Measurements from ENCODE around the gene CCDC93. TPM values are rescaled to one million over a fixed set of nuclear protein-coding genes. Genes with fewer than 3 reads are reported as not detected.

CCDC93 gene
- total RNA-seq, 2 experiments from 2014 or later = 62.2 to 64.5 TPM

DNA sequence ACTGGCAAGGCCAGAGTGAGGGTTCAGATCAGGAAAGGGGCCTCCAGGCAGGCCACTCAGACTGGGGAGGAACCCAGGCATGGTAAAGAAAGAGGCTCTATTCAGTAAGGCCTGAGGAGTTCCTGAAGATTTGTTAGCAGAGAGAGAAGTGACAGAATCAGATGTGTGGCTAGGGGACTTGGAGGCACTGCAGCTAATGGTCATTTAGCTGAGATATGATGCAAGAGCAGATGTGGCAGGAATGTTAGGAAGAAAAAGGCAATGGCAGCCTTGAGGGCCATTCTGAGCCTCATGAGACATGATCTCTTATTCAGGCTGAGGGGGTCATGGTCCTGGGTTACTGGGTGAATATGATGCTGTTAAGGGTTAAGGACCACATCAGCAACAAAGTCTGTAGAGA lies 73.4 kb downstream of the CCDC93 start:
- Histone ChIP-seq H3K27ac (ENCODE audit: low read depth in 1 of 2, low read length in 2 of 2) (no peak overlapping the region), H3K4me1 (ENCODE audit: insufficient read depth, low read length) (no peaks in the 10 kb centered on the region), H3K36me3 (ENCODE audit: insufficient read depth, low read length) (peaks cover 95% of the 10 kb centered on the region), H3K4me3 (ENCODE audit: low read length) (no peak overlapping the region), H3K9me3 (ENCODE audit: control insufficient read depth in 1 of 2, insufficient read depth in 1 of 2, low read length in 2 of 2) (no peaks in the 10 kb centered on the region), H3K27me3 (ENCODE audit: control insufficient read depth in 1 of 2, insufficient read depth in 2 of 2, low read length in 2 of 2) (no peaks in the 10 kb centered on the region)
- peaks cover 100% of the 10 kb centered on the region for H3K36me3 Mint-ChIP-seq (ENCODE audit: low read depth)
- DNase-seq (no peak), ATAC-seq (ENCODE audit: poor library complexity) (no peak)
- ChIA-PET POLR2A (no interaction called here), CTCF (interaction anchor here (0.8 kb wide), 1 partner anchor 126 kb away, joined by 3 read pairs; the partner anchor contains the start of gene DDX18)
- TF ChIP-seq, protein P1, sequence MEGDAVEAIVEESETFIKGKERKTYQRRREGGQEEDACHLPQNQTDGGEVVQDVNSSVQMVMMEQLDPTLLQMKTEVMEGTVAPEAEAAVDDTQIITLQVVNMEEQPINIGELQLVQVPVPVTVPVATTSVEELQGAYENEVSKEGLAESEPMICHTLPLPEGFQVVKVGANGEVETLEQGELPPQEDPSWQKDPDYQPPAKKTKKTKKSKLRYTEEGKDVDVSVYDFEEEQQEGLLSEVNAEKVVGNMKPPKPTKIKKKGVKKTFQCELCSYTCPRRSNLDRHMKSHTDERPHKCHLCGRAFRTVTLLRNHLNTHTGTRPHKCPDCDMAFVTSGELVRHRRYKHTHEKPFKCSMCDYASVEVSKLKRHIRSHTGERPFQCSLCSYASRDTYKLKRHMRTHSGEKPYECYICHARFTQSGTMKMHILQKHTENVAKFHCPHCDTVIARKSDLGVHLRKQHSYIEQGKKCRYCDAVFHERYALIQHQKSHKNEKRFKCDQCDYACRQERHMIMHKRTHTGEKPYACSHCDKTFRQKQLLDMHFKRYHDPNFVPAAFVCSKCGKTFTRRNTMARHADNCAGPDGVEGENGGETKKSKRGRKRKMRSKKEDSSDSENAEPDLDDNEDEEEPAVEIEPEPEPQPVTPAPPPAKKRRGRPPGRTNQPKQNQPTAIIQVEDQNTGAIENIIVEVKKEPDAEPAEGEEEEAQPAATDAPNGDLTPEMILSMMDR (IDR thresholded peaks at IDR 0.05) = no peak
- intact Hi-C loops (cut with DNase I, micrococcal nuclease) = no loop called here
- H3K27me3 Mint-ChIP-seq = no peaks in the 10 kb centered on the region
- H3K27ac Mint-ChIP-seq = no peak overlapping the region
- H3K4me1 Mint-ChIP-seq (ENCODE audit: low read depth) = no peaks in the 10 kb centered on the region
- H3K4me3 Mint-ChIP-seq = no peak overlapping the region
- no peaks in the 10 kb centered on the region for H3K9me3 Mint-ChIP-seq

DNA sequence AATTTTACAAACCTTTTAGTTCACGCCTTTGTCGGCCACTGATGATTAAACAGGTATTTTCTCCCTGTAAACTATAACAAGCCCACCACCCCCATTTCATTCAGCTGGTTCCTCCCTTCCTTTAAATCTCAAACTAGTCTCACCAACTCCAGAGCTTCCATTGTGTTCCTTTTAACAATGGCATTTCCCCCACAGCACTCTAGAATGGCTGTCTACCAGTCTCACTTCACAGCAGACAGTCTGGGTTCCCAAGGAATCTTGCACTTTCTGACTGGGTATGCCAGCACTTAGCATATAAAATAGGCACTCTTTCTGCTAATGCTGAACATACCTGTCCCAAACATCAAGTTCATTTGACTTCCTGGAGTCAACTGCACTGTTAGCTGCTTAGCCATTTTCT lies 75.3 kb downstream of the CCDC93 start:
- ATAC-seq (ENCODE audit: poor library complexity) (no peak), DNase-seq (no peak)
- Histone ChIP-seq H3K4me1 (ENCODE audit: insufficient read depth, low read length) (no peaks in the 10 kb centered on the region), H3K36me3 (ENCODE audit: insufficient read depth, low read length) (peaks cover 95% of the 10 kb centered on the region), H3K9me3 (ENCODE audit: control insufficient read depth in 1 of 2, insufficient read depth in 1 of 2, low read length in 2 of 2) (no peaks in the 10 kb centered on the region), H3K27ac (ENCODE audit: low read depth in 1 of 2, low read length in 2 of 2) (no peak overlapping the region), H3K4me3 (ENCODE audit: low read length) (no peak overlapping the region), H3K27me3 (ENCODE audit: control insufficient read depth in 1 of 2, insufficient read depth in 2 of 2, low read length in 2 of 2) (no peaks in the 10 kb centered on the region)
- H3K4me3 Mint-ChIP-seq = no peak overlapping the region
- H3K4me1 Mint-ChIP-seq (ENCODE audit: low read depth) = no peaks in the 10 kb centered on the region
- no peak overlapping the region for H3K27ac Mint-ChIP-seq
- H3K27me3 Mint-ChIP-seq = no peaks in the 10 kb centered on the region
- intact Hi-C loops (cut with DNase I, micrococcal nuclease) = no loop called here
- H3K36me3 Mint-ChIP-seq (ENCODE audit: low read depth) = peaks cover 100% of the 10 kb centered on the region
- no peaks in the 10 kb centered on the region for H3K9me3 Mint-ChIP-seq
- ChIA-PET CTCF (no interaction called here), POLR2A (no interaction called here)
- TF ChIP-seq, protein P1 (IDR thresholded peaks at IDR 0.05) = no peak

DNA sequence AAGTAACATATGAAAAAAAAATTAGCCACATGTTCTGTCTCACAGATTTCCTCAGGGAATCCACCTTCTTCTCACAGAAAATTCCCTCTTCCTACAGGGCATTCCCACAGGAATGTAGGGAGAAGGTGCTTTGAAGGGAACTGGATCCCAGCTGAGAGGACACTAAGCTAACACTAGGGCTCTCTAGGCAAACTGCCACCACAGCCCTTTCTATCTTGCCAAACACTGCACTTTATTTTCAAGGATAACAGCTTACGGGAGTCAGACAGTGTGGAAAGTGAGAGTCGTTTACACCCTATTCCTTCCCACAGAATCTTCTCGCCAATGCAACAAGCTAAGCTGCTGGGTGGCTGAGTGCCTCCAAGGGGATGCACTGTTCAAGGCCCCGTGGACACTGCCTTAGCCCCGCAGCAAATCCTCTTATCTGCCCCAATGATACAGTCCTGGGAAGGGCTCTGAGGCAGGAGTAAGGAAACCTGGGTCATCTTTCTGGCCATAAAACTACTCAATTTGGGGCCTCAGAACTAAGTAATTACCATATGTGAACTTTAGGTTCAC lies 76.9 kb downstream of the CCDC93 start:
- Histone ChIP-seq H3K27me3 (ENCODE audit: control insufficient read depth in 1 of 2, insufficient read depth in 2 of 2, low read length in 2 of 2) (no peaks in the 10 kb centered on the region), H3K9me3 (ENCODE audit: control insufficient read depth in 1 of 2, insufficient read depth in 1 of 2, low read length in 2 of 2) (no peaks in the 10 kb centered on the region), H3K27ac (ENCODE audit: low read depth in 1 of 2, low read length in 2 of 2) (no peak overlapping the region), H3K4me3 (ENCODE audit: low read length) (no peak overlapping the region), H3K36me3 (ENCODE audit: insufficient read depth, low read length) (peaks cover 95% of the 10 kb centered on the region), H3K4me1 (ENCODE audit: insufficient read depth, low read length) (no peaks in the 10 kb centered on the region)
- Mint-ChIP-seq H3K4me3 (no peak overlapping the region), H3K9me3 (no peaks in the 10 kb centered on the region), H3K4me1 (ENCODE audit: low read depth) (no peaks in the 10 kb centered on the region), H3K27me3 (no peaks in the 10 kb centered on the region), H3K27ac (no peak overlapping the region), H3K36me3 (ENCODE audit: low read depth) (peaks cover 100% of the 10 kb centered on the region)
- DNase-seq (no peak), ATAC-seq (ENCODE audit: poor library complexity) (no peak)
- TF ChIP-seq, protein P1 (IDR thresholded peaks at IDR 0.05) = no peak
- POLR2A ChIA-PET = no interaction called here
- intact Hi-C loops (cut with DNase I, micrococcal nuclease) = no loop called here
- CTCF ChIA-PET = no interaction called here

Data from CD4-positive, alpha-beta T cell (primary cell).